Measurements from ENCODE around the gene GTF3C1.

GTF3C1 gene

GRCh38 chr16:27534256-27534655 is 15.5 kb downstream of the GTF3C1 start:
- TF ChIP-seq MYC (IDR thresholded peaks at IDR 0.05; ENCODE audit: low read depth, low read length): no peak
- H3K4me3 ChIP-seq (ENCODE audit: low read depth, low read length): no peak overlapping the region
- DNase-seq (ENCODE audit: low read depth): no peak

- H3K4me3 ChIP-seq (ENCODE audit: low read depth, low read length): no peak overlapping the region
- TF ChIP-seq CTCF (IDR thresholded peaks at IDR 0.05; ENCODE audit: low read depth, low read length): no peak
- no peak for TF ChIP-seq MYC (IDR thresholded peaks at IDR 0.05; ENCODE audit: low read depth, low read length)
- no peak for TF ChIP-seq MAX (IDR thresholded peaks at IDR 0.05; ENCODE audit: low read depth, low read length)
- TF ChIP-seq POLR2A (IDR thresholded peaks at IDR 0.05; ENCODE audit: extremely low read depth, insufficient read length): no peak
- no peak for DNase-seq (ENCODE audit: low read depth)
These were observed 17.6 kb downstream of the GTF3C1 start for GRCh38 chr16:27531826-27532800.

- H3K4me3 ChIP-seq (ENCODE audit: low read depth, low read length): no peak overlapping the region
- no peak for TF ChIP-seq CTCF (IDR thresholded peaks at IDR 0.05; ENCODE audit: low read depth, low read length)
- TF ChIP-seq MAX (IDR thresholded peaks at IDR 0.05; ENCODE audit: low read depth, low read length): no peak
- TF ChIP-seq POLR2A (IDR thresholded peaks at IDR 0.05; ENCODE audit: extremely low read depth, insufficient read length): no peak
- no peak for TF ChIP-seq MYC (IDR thresholded peaks at IDR 0.05; ENCODE audit: low read depth, low read length)
- DNase-seq (ENCODE audit: low read depth): no peak
These were observed 18.5 kb downstream of the GTF3C1 start for GRCh38 chr16:27531186-27531585.

GRCh38 chr16:27529962-27530361 is 19.8 kb downstream of the GTF3C1 start:
- DNase-seq (ENCODE audit: low read depth): no peak
- no peak overlapping the region for H3K4me3 ChIP-seq (ENCODE audit: low read depth, low read length)
- TF ChIP-seq CTCF (IDR thresholded peaks at IDR 0.05; ENCODE audit: low read depth, low read length) (no peak), MAX (IDR thresholded peaks at IDR 0.05; ENCODE audit: low read depth, low read length) (no peak), MYC (IDR thresholded peaks at IDR 0.05; ENCODE audit: low read depth, low read length) (no peak), POLR2A (IDR thresholded peaks at IDR 0.05; ENCODE audit: extremely low read depth, insufficient read length) (no peak)

- TF ChIP-seq CTCF (IDR thresholded peaks at IDR 0.05; ENCODE audit: low read depth, low read length): no peak
- TF ChIP-seq MAX (IDR thresholded peaks at IDR 0.05; ENCODE audit: low read depth, low read length): no peak
- TF ChIP-seq MYC (IDR thresholded peaks at IDR 0.05; ENCODE audit: low read depth, low read length): no peak
- TF ChIP-seq POLR2A (IDR thresholded peaks at IDR 0.05; ENCODE audit: extremely low read depth, insufficient read length): no peak
- H3K4me3 ChIP-seq (ENCODE audit: low read depth, low read length): no peak overlapping the region
- no peak for DNase-seq (ENCODE audit: low read depth)
These were observed 21.4 kb downstream of the GTF3C1 start for GRCh38 chr16:27528294-27528693.

GRCh38 chr16:27526180-27526579 is 23.5 kb downstream of the GTF3C1 start:
- no peak for TF ChIP-seq MAX (IDR thresholded peaks at IDR 0.05; ENCODE audit: low read depth, low read length)
- TF ChIP-seq MYC (IDR thresholded peaks at IDR 0.05; ENCODE audit: low read depth, low read length): no peak
- no peak for TF ChIP-seq POLR2A (IDR thresholded peaks at IDR 0.05; ENCODE audit: extremely low read depth, insufficient read length)
- TF ChIP-seq CTCF (IDR thresholded peaks at IDR 0.05; ENCODE audit: low read depth, low read length): no peak
- H3K4me3 ChIP-seq (ENCODE audit: low read depth, low read length): no peak overlapping the region
- no peak for DNase-seq (ENCODE audit: low read depth)

Data from NB4 (cell line).